Mucosa of descending colon (tissue), 3 donors: ENCODE results near the gene LIMS2. TPM values are rescaled to one million over a fixed set of nuclear protein-coding genes. Genes with fewer than 3 reads are reported as not detected.

ENCODE experiments used
- ATAC-seq: fragments of 200-7000 bp; cut with Tn5 transposase; one replicate; pipeline ENCODE4 v1.9.1; 2020; ENCODE audit warnings: mild to moderate bottlenecking, moderate library complexity
- DNase-seq, 3 donors: peaks; one replicate each; pipeline ENCODE4 v3.0.0-alpha.2; 2020
- H3K36me3 ChIP-seq: fragments of 200-600 bp; one replicate; pipeline ENCODE4 v1.8.0; 2021; ENCODE audit warnings: low read depth, mild to moderate bottlenecking
- H3K4me1 ChIP-seq: fragments of 200-600 bp; one replicate; pipeline ENCODE4 v1.8.0; 2021; ENCODE audit warnings: low read depth, mild to moderate bottlenecking
- H3K4me3 ChIP-seq: fragments of 200-600 bp; one replicate; pipeline ENCODE4 v1.8.0; 2021; ENCODE audit warnings: mild to moderate bottlenecking
- H3K9me3 ChIP-seq: fragments of 200-600 bp; one replicate; pipeline ENCODE4 v1.8.0; 2021; ENCODE audit warnings: mild to moderate bottlenecking
- CTCF ChIP-seq: fragments of 200-600 bp; IDR thresholded peaks from one replicate; pipeline ENCODE4 v1.8.0; 2022; ENCODE audit warnings: antibody characterized with exemption, mild to moderate bottlenecking
- intact Hi-C, 2 donors: fragments of 100-400 bp; cut with DNase I in 1 of 2; cut with micrococcal nuclease in 1 of 2; formaldehyde crosslinking; loops; one replicate each; pipeline versions ENCODE4 v1.11.0 to v1.11.1; 2022; cut with DNase I, micrococcal nuclease
- total RNA-seq, 3 donors: library from RNA; stranded (reverse); fragmentation: NEBNext Ultra II Directional in 2 of 3; extraction: Animal tissue kit (Norgen Biotek cat#: 25700) in 2 of 3; gene quantifications; one replicate each; pipeline versions ENCODE4 v1.2.1 to v1.2.4, GENCODE V29; 2021 to 2023
- donor health status: DM: no; HTN: no; CAD: no; lungs with moderate emphysema.
- donor health status: DM: no; HTN: no; CAD: no.
- donor health status: DM: no; HTN: yes; CAD: no.

LIMS2 gene
- total RNA-seq, 3 donors from 2014 or later: 12.5 to 478 (median 29.9) TPM

GRCh38 chr2:127598711-127599110 lies 76.6 kb downstream of the LIMS2 start:
- DNase-seq: no peak
- H3K4me1 ChIP-seq: no peaks in the 10 kb centered on the region
- no peak for TF ChIP-seq CTCF
- H3K36me3 ChIP-seq: no peaks in the 10 kb centered on the region
- no peaks in the 10 kb centered on the region for H3K9me3 ChIP-seq
- intact Hi-C loops: no loop called here
- ATAC-seq: no peak
- no peak overlapping the region for H3K4me3 ChIP-seq

DNA sequence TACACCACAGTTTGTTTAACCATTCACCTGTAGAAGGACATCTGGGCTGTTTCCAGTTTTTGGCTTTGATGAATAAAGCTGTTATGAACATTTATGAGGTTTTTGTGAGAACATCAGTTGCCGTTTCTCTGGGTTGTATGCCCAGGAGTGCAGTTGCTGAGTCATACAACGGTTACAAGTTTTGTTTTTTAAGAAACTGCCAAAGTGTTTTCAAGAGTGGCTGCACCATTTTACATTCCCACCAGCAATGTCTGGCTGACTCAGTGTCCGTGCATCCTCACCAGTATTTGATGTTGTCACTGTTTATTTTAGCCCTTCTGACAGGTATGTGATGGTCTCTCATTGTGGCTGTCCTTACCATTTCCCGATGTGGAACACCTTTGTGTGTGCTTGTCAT lies 77.3 kb downstream of the LIMS2 start:
- intact Hi-C loops: no loop called here
- no peak for DNase-seq

GRCh38 chr2:127597046-127597983 lies 78.0 kb downstream of the LIMS2 start:
- Histone ChIP-seq H3K36me3 (no peaks in the 10 kb centered on the region), H3K4me1 (no peaks in the 10 kb centered on the region), H3K9me3 (no peaks in the 10 kb centered on the region), H3K4me3 (no peak overlapping the region)
- TF ChIP-seq CTCF: no peak
- ATAC-seq (peak; percentile 47), DNase-seq (no peak)
- intact Hi-C loops: no loop called here

More for the DNA sequence above, 77.3 kb downstream of the LIMS2 start:
- H3K9me3 ChIP-seq: no peaks in the 10 kb centered on the region
- no peaks in the 10 kb centered on the region for H3K36me3 ChIP-seq
- no peaks in the 10 kb centered on the region for H3K4me1 ChIP-seq
- no peak for TF ChIP-seq CTCF
- H3K4me3 ChIP-seq: no peak overlapping the region
- no peak for ATAC-seq

DNA sequence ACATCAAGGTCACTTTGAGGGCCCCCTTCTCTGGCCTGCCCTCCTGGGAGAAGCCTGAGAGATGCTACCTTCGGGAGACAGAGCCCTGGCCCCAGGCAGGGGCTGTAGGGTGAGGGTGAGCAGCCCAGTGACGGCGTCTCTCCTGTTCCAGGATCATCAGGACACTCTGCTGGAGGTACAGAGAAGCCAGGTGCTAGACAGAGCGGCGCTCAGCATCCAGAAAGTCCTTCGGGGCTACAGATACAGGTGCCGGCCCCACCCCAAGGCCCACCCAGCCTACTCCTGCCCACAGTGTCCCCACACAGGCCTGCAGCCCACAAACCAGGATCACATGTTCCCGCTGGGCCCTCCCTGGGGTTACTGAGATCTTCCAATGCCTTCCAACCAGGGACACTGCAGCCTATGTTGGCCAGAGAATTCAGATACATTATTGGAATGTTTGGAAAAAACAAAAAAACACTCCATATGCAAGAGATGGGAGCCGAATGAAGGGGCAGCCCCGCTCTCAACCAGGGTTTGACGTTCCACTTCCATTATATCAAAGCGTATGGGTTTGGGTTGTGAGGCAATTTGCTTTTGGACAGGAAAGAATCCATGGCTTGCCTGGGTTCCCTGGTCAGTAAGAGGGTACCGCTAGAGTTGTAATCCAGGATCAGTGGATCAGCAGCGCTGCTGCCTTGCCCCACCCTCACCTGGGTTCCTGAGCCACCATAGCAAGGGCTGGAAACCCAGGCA lies 78.9 kb downstream of the LIMS2 start:
- TF ChIP-seq CTCF: no peak
- intact Hi-C loops: no loop called here
- no peak overlapping the region for H3K4me3 ChIP-seq
- no peak for ATAC-seq
- H3K4me1 ChIP-seq: no peaks in the 10 kb centered on the region
- no peaks in the 10 kb centered on the region for H3K9me3 ChIP-seq
- H3K36me3 ChIP-seq: no peaks in the 10 kb centered on the region
- DNase-seq: no peak

DNA sequence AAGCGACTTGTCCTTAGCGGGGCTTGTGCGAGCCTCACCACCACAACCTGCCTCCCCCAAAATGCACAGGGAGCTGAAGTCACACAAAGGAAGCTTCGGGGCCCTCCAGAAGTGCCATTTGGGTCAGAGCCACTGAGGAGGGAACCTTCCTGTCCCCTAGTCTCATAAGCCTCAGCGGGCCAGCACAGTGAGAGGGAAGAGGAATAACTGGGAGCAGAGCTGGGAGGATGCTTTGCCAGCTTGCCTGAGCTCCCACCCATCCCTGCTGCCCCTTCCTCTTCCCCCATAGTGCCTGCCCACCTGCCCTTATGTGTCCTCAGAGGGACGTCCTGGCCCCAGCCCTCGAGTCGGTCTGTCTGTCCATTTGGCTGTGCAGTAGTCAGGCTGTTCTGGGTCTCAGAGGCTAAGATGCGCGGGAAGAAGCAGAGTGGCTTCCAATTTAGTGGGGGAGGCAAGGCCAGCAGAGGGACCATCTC lies 81.2 kb downstream of the LIMS2 start:
- Histone ChIP-seq H3K4me1 (no peaks in the 10 kb centered on the region), H3K4me3 (no peak overlapping the region), H3K36me3 (no peaks in the 10 kb centered on the region), H3K9me3 (no peaks in the 10 kb centered on the region)
- ATAC-seq: no peak
- intact Hi-C loops: no loop called here
- no peak for TF ChIP-seq CTCF
- DNase-seq: no peak
